Measurements from ENCODE around the gene HDAC6. TPM values are rescaled to one million over a fixed set of nuclear protein-coding genes. Genes with fewer than 3 reads are reported as not detected.
A peak's percentile ranks its signal among the peaks of the same experiment; 100 is the strongest.

Gene HDAC6
- total and polyA plus RNA-seq, 2 of the 13 experiments (the other 11 are each of a cell fraction or from before 2014, with no cell fraction given) = 80.4 to 93.6 TPM

DNA sequence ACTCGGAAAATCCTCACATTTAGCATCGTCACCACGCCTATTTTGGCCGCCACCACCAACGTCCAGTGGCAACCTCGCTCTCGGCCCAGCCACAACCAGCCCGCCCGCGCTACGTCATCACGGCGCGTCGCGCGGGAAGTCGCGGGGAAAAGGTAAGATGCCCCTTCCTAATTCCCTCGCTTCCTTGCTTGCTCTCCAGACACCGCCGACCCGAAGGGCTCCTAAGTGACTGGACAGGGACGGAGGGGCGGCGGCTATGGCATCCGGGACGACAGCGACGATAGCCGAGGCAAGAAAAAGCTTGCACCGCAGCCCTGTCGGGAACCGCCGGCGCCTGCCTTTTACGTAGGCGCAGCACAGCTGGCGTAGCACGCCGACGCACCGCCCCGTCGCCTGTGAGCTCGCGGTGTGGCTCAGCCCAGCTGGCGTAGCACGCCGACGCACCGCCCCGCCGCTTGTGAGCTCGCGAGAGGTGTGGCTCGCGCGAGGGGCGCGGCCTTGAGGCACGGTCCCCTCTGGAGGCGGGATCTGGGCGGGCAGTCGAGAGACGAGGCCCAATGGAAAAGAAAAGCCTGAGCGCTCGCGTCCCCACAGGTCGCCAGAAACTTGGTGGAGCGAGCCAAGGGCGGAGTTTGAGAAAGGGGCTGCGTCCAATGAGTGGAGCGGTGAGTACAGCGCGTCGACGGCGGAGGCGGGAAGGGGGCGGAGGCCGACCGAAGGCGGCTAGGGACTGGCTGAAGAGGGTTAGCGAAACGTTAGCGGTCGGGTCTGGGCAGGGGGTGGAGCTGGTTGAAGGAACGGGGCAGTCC is at the start of gene HDAC6 (continued):
- TF ChIP-seq ARID4A (CRISPR knock-in tag; IDR thresholded peaks at IDR 0.05; ENCODE audit: borderline replicate concordance) = peak; percentile 69; the same call in 1 of the 2 replicates
- TF ChIP-seq KMT2B (CRISPR knock-in tag; IDR thresholded peaks at IDR 0.05) = peak; percentile 48; the same call in 1 of the 2 replicates
- TF ChIP-seq ARID5B (CRISPR knock-in tag; IDR thresholded peaks at IDR 0.05) = peak; percentile 15; the same call in 1 of the 2 replicates
- TF ChIP-seq ASH2L (IDR thresholded peaks at IDR 0.05; ENCODE audit: insufficient read length, low read depth, low read length) = peak; percentile 79
- TF ChIP-seq CHD2 (IDR thresholded peaks at IDR 0.05; ENCODE audit: low read depth, low read length) = peak; percentile 94
- 0 out of 2 replicates have a peak, but pooled peaks have one; percentile 11 for TF ChIP-seq SOX5 (CRISPR knock-in tag; IDR thresholded peaks at IDR 0.05; ENCODE audit: borderline replicate concordance)
- TF ChIP-seq, protein P1, sequence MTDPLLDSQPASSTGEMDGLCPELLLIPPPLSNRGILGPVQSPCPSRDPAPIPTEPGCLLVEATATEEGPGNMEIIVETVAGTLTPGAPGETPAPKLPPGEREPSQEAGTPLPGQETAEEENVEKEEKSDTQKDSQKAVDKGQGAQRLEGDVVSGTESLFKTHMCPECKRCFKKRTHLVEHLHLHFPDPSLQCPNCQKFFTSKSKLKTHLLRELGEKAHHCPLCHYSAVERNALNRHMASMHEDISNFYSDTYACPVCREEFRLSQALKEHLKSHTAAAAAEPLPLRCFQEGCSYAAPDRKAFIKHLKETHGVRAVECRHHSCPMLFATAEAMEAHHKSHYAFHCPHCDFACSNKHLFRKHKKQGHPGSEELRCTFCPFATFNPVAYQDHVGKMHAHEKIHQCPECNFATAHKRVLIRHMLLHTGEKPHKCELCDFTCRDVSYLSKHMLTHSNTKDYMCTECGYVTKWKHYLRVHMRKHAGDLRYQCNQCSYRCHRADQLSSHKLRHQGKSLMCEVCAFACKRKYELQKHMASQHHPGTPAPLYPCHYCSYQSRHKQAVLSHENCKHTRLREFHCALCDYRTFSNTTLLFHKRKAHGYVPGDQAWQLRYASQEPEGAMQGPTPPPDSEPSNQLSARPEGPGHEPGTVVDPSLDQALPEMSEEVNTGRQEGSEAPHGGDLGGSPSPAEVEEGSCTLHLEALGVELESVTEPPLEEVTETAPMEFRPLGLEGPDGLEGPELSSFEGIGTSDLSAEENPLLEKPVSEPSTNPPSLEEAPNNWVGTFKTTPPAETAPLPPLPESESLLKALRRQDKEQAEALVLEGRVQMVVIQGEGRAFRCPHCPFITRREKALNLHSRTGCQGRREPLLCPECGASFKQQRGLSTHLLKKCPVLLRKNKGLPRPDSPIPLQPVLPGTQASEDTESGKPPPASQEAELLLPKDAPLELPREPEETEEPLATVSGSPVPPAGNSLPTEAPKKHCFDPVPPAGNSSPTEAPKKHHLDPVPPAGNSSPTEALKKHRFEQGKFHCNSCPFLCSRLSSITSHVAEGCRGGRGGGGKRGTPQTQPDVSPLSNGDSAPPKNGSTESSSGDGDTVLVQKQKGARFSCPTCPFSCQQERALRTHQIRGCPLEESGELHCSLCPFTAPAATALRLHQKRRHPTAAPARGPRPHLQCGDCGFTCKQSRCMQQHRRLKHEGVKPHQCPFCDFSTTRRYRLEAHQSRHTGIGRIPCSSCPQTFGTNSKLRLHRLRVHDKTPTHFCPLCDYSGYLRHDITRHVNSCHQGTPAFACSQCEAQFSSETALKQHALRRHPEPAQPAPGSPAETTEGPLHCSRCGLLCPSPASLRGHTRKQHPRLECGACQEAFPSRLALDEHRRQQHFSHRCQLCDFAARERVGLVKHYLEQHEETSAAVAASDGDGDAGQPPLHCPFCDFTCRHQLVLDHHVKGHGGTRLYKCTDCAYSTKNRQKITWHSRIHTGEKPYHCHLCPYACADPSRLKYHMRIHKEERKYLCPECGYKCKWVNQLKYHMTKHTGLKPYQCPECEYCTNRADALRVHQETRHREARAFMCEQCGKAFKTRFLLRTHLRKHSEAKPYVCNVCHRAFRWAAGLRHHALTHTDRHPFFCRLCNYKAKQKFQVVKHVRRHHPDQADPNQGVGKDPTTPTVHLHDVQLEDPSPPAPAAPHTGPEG (CRISPR knock-in tag; IDR thresholded peaks at IDR 0.05) = no peak
- peak; percentile 61; the same call in 1 of the 2 replicates for TF ChIP-seq ZSCAN31 (CRISPR knock-in tag; IDR thresholded peaks at IDR 0.05; ENCODE audit: low read depth)
- peak; percentile 79 for TF ChIP-seq RBFOX2 (IDR thresholded peaks at IDR 0.05; ENCODE audit: low read depth, low read length)
- TF ChIP-seq PHF20 (CRISPR knock-in tag; IDR thresholded peaks at IDR 0.05) = peak; percentile 93
- TF ChIP-seq SP5 (CRISPR knock-in tag; IDR thresholded peaks at IDR 0.05; ENCODE audit: borderline replicate concordance, low read depth) = peak; percentile 11; the same call in 1 of the 2 replicates
- peak; percentile 82 for TF ChIP-seq HNRNPLL (IDR thresholded peaks at IDR 0.05; ENCODE audit: low read depth, low read length, poor library complexity, severe bottlenecking)
- TF ChIP-seq TEAD3 (CRISPR knock-in tag; optimal IDR thresholded peaks at IDR 0.05; ENCODE audit: borderline replicate concordance) = no peak

All from HepG2 (cell line).